ENCODE measurements around the gene FAM181A. TPM values are rescaled to one million over a fixed set of nuclear protein-coding genes. Genes with fewer than 3 reads are reported as not detected.

The FAM181A gene
- polyA plus RNA-seq, 1 donor (not counting 4 experiments of a cell fraction or from before 2014, with no cell fraction given), result 0.04 TPM

GRCh38 chr14:93895023-93895604 is 32.0 kb upstream of the FAM181A start:
- H3K27me3 ChIP-seq (ENCODE audit: control insufficient read depth, extremely low read depth, insufficient read depth, low read length), result peaks cover 14% of the 10 kb centered on the region

DNA sequence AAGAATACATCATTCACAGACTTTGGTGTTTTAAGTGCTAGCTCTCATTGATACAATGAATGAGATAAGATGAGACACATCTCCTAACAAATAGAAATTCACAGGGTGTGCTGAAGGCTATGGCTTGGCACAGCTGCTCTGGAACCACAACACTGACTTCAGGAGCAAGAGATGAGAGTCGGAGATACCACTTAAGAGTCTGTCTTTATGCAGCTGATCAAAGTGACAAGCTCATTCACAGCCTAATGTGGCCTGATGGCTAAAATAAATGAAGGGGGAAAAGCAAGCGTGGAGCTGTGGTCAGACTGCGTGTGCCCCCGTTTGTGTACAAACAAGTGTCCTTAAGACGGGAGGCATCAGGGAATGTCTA is 29.7 kb upstream of the FAM181A start:
- dilution Hi-C loops (cut with MboI; ENCODE audit: extremely low pct_ligation_motif_present, low sequenced_read_pairs), result no loop called here
- Histone ChIP-seq H3K36me3 (ENCODE audit: control insufficient read depth in 2 of 2, extremely low read depth in 1 of 2, insufficient read depth in 2 of 2, low read length in 2 of 2) (no peaks in the 10 kb centered on the region), H3K27ac (ENCODE audit: control insufficient read depth, insufficient read depth, low read length) (no peak overlapping the region), H3K4me1 (ENCODE audit: control insufficient read depth, extremely low read depth, insufficient read depth, low read length) (no peaks in the 10 kb centered on the region), H3K79me2 (ENCODE audit: control insufficient read depth, insufficient read depth, low read length) (no peaks in the 10 kb centered on the region), H3K4me3 (ENCODE audit: control insufficient read depth in 2 of 3, extremely low read depth in 1 of 3, insufficient read depth in 2 of 3, low read depth in 1 of 3, low read length in 3 of 3) (no peak overlapping the region), H2AFZ (ENCODE audit: control insufficient read depth, low read length) (no peak overlapping the region), H4K20me1 (ENCODE audit: control insufficient read depth, extremely low read depth, insufficient read depth, low read length) (no peaks in the 10 kb centered on the region), H3K4me2 (ENCODE audit: control insufficient read depth, extremely low read depth, insufficient read depth, low read depth, low read length) (no peak overlapping the region), H3K27me3 (ENCODE audit: control insufficient read depth, extremely low read depth, insufficient read depth, low read length) (peaks cover 4% of the 10 kb centered on the region), H3K9ac (ENCODE audit: control insufficient read depth, extremely low read depth, insufficient read depth, low read length) (no peak overlapping the region), H3K9me3 (ENCODE audit: control insufficient read depth, low read depth, low read length) (no peaks in the 10 kb centered on the region), H3K9me1 (ENCODE audit: control insufficient read depth, extremely low read depth, insufficient read depth, low read length) (no peaks in the 10 kb centered on the region)
- DNase-seq (ENCODE audit: low read depth, low spot score) (no peak), FAIRE-seq (no peak)
- TF ChIP-seq EZH2 (IDR thresholded peaks at IDR 0.05; ENCODE audit: low read length) (no peak), CTCF (optimal IDR thresholded peaks at IDR 0.05 in 1 of 3, IDR thresholded peaks at IDR 0.05 in 1 of 3, conservative IDR thresholded peaks at IDR 0.05 in 1 of 3; ENCODE audit: extremely low read depth in 1 of 3, insufficient read depth in 2 of 3, low read length in 3 of 3) (no peak)

More at GRCh38 chr14:93895023-93895604, 32.0 kb upstream of the FAM181A start:
- Histone ChIP-seq H4K20me1 (ENCODE audit: control insufficient read depth, extremely low read depth, insufficient read depth, low read length) (no peaks in the 10 kb centered on the region), H3K4me3 (ENCODE audit: control insufficient read depth in 2 of 3, extremely low read depth in 1 of 3, insufficient read depth in 2 of 3, low read depth in 1 of 3, low read length in 3 of 3) (no peak overlapping the region), H3K9me3 (ENCODE audit: control insufficient read depth, low read depth, low read length) (no peaks in the 10 kb centered on the region), H2AFZ (ENCODE audit: control insufficient read depth, low read length) (no peak overlapping the region), H3K27ac (ENCODE audit: control insufficient read depth, insufficient read depth, low read length) (no peak overlapping the region), H3K36me3 (ENCODE audit: control insufficient read depth in 2 of 2, extremely low read depth in 1 of 2, insufficient read depth in 2 of 2, low read length in 2 of 2) (no peaks in the 10 kb centered on the region), H3K4me2 (ENCODE audit: control insufficient read depth, extremely low read depth, insufficient read depth, low read depth, low read length) (no peak overlapping the region), H3K79me2 (ENCODE audit: control insufficient read depth, insufficient read depth, low read length) (no peaks in the 10 kb centered on the region), H3K9me1 (ENCODE audit: control insufficient read depth, extremely low read depth, insufficient read depth, low read length) (no peaks in the 10 kb centered on the region), H3K9ac (ENCODE audit: control insufficient read depth, extremely low read depth, insufficient read depth, low read length) (no peak overlapping the region), H3K4me1 (ENCODE audit: control insufficient read depth, extremely low read depth, insufficient read depth, low read length) (no peaks in the 10 kb centered on the region)
- dilution Hi-C loops (cut with MboI; ENCODE audit: extremely low pct_ligation_motif_present, low sequenced_read_pairs), result no loop called here
- FAIRE-seq (no peak), DNase-seq (ENCODE audit: low read depth, low spot score) (no peak)
- TF ChIP-seq CTCF (optimal IDR thresholded peaks at IDR 0.05 in 1 of 3, IDR thresholded peaks at IDR 0.05 in 1 of 3, conservative IDR thresholded peaks at IDR 0.05 in 1 of 3; ENCODE audit: extremely low read depth in 1 of 3, insufficient read depth in 2 of 3, low read length in 3 of 3), result no peak
- TF ChIP-seq EZH2 (IDR thresholded peaks at IDR 0.05; ENCODE audit: low read length), result no peak

Data from keratinocyte (primary cell).